Adipose tissue (tissue), 3 donors: ENCODE results near the gene CBX5. TPM values are rescaled to one million over a fixed set of nuclear protein-coding genes. Genes with fewer than 3 reads are reported as not detected.
A peak's percentile ranks its signal among the peaks of the same experiment; 100 is the strongest.
"Not testable (repeated sequence)": the region's sequence is repeated elsewhere in the genome, so short reads cannot be mapped to it uniquely, and the experiment has no call there.

ENCODE experiments used
- H3K27ac ChIP-seq: one replicate; pipeline ENCODE4 v1.5.1; 2013; ENCODE audit warnings: low read depth, low read length
- WGBS, 3 donors: extraction: QIAGEN DNeasy Blood & Tissue Kit; methylation state at CpG; one replicate each; pipeline ENCODE4 v1.1.7; 2013; 5-methylcytosine and 5-hydroxymethylcytosine counted together
- polyA plus RNA-seq, 3 donors: library from polyadenylated mRNA; stranded (reverse); fragments of 200-250 nt; gene quantifications; one replicate each; pipeline ENCODE4 v1.2.3, GENCODE V29; 2013
- donor health status: healthy with polysubstance abuse.
- donor health status: Bipolar disorder and iron deficiency.
- donor health status: healthy.

CBX5 gene
- polyA plus RNA-seq, 3 donors, result 5.6 to 12.4 (median 5.8) TPM

GRCh38 chr12:54213079-54213478 lies 66.8 kb downstream of the CBX5 start:
- WGBS, 3 donors, result 67 to 92% (median 91%) methylated on average over 2 of the region's 2 CpGs

GRCh38 chr12:54211920-54212319 lies 68.0 kb downstream of the CBX5 start:
- WGBS, 3 donors, result 75 to 91% (median 87%) methylated on average over 7 of the region's 7 CpGs

More at GRCh38 chr12:54213079-54213478, 66.8 kb downstream of the CBX5 start:
- no peak overlapping the region for H3K27ac ChIP-seq

GRCh38 chr12:54210400-54210790 lies 69.5 kb downstream of the CBX5 start:
- WGBS, 3 donors, result 86 to 92% (median 90%) methylated on average over 5 of the region's 5 CpGs
- H3K27ac ChIP-seq, result no peak overlapping the region

More at GRCh38 chr12:54211920-54212319, 68.0 kb downstream of the CBX5 start:
- H3K27ac ChIP-seq, result no peak overlapping the region

DNA sequence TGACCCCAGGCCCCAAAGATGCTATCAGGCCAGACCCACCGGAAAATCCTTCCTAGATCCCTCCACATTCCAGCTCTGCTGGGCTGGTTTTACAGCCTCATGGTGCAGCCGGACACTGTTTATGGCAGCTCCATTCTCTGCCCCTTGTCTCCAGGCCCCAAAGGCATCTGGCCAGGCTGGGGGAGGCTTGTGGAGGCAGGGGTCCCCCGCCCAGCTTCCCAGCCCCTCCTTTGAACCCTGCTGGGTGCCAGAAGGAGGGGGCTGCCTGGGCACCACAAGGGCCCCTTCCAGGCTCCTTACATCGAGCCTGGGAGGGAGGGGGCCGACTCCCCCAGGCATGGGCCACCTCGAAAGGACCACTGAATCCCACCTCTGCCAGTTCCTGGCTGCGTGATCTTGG lies 71.3 kb downstream of the CBX5 start:
- no peak overlapping the region for H3K27ac ChIP-seq
- 48 to 61% (median 48%) methylated on average over 7 of the region's 7 CpGs for WGBS, 3 donors

DNA sequence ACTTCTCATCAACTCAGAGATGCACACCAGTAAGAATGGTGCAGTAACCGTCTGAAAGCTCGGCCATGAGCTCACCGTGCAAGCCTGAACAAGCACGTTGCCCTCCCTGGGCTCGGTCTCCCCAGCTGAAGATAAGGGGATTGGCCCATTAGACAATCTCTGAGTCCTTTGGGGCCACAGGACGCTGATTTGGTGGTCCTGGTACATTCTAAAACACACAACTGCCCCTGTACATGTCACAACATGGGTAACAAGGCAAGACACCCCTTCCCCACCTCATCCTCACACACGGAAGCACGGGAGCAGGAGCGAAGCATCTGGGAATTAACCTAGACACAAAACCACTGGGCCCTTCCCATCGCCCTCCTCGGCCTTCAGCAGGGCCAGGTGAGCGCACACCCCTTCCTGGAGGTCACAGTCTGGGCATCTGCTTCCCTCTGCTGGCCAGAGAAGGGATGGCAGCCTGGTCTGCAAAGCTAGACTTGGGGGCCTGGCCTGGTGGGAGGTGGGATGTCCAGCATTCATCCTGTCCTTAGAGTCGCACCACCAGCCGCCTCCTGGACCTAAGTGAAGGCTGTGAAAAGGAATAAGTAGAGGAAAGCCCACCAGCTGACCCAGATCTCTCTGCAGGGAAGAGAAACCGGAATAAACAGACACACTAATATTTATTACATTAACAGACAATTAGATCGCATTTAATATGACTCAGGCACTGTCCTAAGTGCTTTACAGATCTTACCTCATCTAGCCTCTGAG lies 72.2 kb downstream of the CBX5 start:
- 31 to 36% (median 33%) methylated on average over 16 of the region's 16 CpGs for WGBS, 3 donors

DNA sequence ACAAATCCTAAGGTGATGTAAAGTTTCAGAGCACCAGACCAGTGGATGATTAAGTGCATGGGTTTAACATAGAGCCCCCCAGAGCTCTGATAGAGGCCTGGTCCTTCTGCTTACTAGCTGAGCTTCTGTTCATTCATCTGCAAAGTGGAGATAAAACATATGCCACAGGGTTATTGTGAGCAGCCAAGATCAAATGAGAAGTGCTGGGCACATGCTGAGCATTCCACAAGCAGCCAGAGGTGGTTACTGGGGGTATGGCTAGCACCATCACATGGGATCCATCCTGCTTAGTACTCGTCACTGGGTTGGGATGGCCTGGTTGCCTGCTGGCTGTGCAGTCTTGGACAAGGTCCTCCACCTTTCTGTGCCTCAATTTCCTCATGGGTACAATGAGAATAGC lies 73.1 kb downstream of the CBX5 start:
- WGBS, 3 donors, result 69 to 89% (median 79%) methylated on average over 1 of the region's 1 CpG
- no peak overlapping the region for H3K27ac ChIP-seq

More for the DNA sequence above, 72.2 kb downstream of the CBX5 start:
- H3K27ac ChIP-seq, result no peak overlapping the region

GRCh38 chr12:54204316-54204715 lies 75.6 kb downstream of the CBX5 start:
- 66 to 90% (median 89%) methylated on average over 7 of the region's 7 CpGs for WGBS, 3 donors
- no peak overlapping the region for H3K27ac ChIP-seq

DNA sequence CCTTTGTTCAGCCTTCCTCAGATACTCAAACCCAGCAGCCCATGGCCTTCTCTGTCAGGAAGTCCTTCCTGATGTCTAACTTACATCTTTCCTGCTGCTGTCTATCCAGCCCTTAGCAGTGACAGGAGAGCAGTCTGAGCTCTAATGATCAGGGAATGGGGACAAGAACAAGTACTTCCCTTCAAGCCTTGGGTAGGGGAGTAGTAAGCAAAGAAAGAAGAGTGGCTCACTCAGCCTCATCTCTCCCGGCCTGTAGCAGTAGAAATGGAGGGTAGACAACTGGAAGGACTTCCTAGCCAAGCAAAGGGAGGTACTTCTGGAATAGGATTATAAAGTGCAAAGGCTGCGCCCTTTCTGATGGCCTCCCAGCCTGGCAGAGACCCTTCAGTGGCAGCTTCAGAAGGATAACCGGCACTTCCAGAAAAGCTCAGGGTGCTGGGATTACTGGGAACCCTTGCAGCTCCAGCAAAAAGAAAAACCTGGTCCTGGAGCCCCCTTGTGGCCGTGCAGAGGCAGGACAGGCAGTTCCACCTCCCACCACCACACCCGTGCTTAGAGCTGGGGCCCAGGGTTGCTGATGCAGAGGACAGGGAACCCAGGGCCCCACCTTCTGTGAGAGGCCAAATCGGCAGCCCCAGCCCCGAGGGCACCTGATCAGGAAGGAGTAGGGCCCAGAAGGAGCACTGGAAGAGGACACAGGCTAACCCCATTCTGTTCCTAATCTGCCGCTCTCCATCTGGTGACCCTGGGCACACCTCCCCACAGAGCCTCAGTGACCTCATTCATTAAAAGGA lies 78.7 kb downstream of the CBX5 start:
- WGBS, 3 donors, result 21 to 23% (median 23%) methylated on average over 8 of the region's 8 CpGs
- no peak overlapping the region for H3K27ac ChIP-seq

GRCh38 chr12:54200412-54200811 lies 79.5 kb downstream of the CBX5 start:
- no peak overlapping the region for H3K27ac ChIP-seq
- 84 to 95% (median 92%) methylated on average over 5 of the region's 5 CpGs for WGBS, 3 donors

GRCh38 chr12:54199917-54200316 lies 80.0 kb downstream of the CBX5 start:
- no peak overlapping the region for H3K27ac ChIP-seq
- WGBS, 3 donors, result 41 to 58% (median 54%) methylated on average over 3 of the region's 3 CpGs

GRCh38 chr12:54199034-54199433 lies 80.9 kb downstream of the CBX5 start:
- WGBS, 3 donors, result 66 to 87% (median 72%) methylated on average over 6 of the region's 6 CpGs
- no peak overlapping the region for H3K27ac ChIP-seq

DNA sequence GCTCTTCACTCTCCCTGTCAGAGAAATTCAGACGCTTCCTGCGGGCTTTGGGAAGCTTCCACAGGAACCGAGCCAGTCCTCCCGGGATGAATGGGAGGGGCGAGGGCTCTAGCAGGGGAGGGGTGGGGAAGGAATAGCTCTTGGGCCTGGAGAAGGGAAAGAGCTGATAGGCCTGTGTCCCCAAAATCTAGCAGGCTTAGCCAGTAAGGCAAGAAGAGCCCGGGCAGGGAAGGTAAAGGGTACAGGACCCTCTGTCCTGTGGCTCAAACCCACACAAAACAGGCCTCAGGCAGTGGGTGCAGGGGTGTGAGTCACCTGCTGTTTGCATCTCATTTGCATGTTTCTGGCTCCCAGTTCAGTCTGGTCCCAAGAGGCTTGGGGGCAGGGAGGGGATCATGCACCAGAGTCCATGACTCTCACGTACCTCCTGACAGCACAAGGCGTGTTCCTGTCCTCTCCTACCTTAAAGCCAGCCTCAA lies 82.5 kb downstream of the CBX5 start:
- WGBS, 3 donors, result 43 to 53% (median 45%) methylated on average over 8 of the region's 8 CpGs

DNA sequence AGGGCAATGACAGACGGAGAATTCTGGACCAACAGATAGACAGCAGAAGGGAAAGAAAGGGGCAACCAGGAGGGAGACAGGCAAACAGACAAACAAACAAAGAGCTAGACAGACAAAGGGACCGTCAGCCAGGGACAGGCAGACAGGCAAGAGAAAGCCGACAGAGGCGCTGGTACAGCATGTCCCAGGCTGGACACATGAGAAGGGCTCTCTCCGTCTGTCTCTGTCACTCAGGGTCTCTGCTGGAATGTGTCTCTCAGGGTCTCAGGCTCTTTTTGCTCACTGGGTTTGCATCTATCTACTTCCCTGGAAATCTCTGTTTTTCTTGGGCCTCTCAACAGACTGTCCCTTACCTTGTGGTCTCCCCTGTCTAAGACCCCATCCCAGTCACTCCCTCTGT lies 82.9 kb downstream of the CBX5 start:
- no peak overlapping the region for H3K27ac ChIP-seq
- 53 to 69% (median 61%) methylated on average over 5 of the region's 5 CpGs for WGBS, 3 donors

More for the DNA sequence above, 82.5 kb downstream of the CBX5 start:
- no peak overlapping the region for H3K27ac ChIP-seq

- WGBS, 3 donors, result 47 to 66% (median 60%) methylated on average over 5 of the region's 5 CpGs
- no peak overlapping the region for H3K27ac ChIP-seq
These were observed 83.5 kb downstream of the CBX5 start for GRCh38 chr12:54196396-54196795.

DNA sequence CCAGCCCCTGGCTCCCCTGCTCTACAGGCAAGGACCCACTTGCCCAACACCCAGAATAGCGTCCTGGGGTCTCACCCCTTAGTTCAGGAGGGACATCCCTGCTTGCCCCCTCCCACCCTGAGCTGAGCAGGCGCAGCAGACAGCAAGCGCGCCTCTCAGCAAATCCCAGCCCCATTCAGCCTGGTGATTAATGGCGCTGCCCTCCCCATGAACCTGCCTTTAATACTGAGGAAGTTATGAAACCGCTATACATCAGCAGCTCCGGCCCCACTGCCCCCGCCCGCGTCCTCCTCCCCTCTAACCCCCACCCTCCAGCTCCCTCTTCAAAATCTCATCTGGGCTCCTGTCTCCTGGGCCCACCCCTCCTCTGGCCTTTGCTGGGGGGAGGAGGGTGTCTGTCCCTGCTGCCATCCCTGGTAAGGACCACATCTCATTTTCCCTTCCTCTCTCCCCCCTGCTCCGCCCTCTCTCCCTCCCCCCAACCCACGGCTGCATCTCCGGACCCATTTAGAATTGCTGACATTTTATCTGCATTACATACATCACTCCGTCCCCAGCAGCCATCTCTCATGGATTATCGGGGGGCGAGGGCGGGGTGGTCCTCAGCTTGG lies 84.1 kb downstream of the CBX5 start:
- WGBS, 3 donors, result 11 to 17% (median 11%) methylated on average over 17 of the region's 17 CpGs
- peak overlapping the region; percentile 1 for H3K27ac ChIP-seq

- 28 to 49% (median 43%) methylated on average over 4 of the region's 4 CpGs for WGBS, 3 donors
- H3K27ac ChIP-seq, result no peak overlapping the region
These were observed 84.7 kb downstream of the CBX5 start for GRCh38 chr12:54195080-54195736.

DNA sequence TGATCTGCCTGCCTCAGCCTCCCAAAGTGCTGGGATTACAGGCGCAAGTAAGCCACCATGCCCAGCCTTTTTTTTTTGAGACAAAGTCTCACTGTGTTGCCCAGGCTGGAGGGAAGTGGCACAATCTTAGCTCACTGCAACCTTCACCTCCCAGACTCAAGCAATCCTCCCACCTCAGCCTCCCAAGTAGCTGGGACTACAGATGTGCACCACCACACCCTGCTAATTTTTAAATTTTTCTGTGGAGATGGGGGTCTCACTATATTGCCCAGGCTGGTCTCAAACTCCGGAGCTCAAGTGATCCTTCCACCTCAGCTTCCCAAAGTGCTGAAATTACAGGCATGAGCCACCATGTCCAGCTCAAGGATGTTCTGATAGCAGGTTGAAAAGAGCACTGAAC lies 85.3 kb downstream of the CBX5 start:
- 62 to 89% (median 75%) methylated on average over 2 of the region's 2 CpGs for WGBS, 3 donors

GRCh38 chr12:54193434-54193833 lies 86.5 kb downstream of the CBX5 start:
- 53 to 79% (median 67%) methylated on average over 7 of the region's 7 CpGs for WGBS, 3 donors
- H3K27ac ChIP-seq, result no peak overlapping the region

More for the DNA sequence above, 85.3 kb downstream of the CBX5 start:
- not testable (repeated sequence) for H3K27ac ChIP-seq
